A549 (cell line): ENCODE data around the gene SORCS2. TPM values are rescaled to one million over a fixed set of nuclear protein-coding genes. Genes with fewer than 3 reads are reported as not detected.

ENCODE experiments used
- ATAC-seq, 2 experiments: fragments of 200-7000 bp in 1 of 2; fragments of >200 bp in 1 of 2; cut with Nextera tagmentation in 1 of 2; cut with Tn5 transposase in 1 of 2; 3 replicates each; pipeline versions ENCODE4 v1.8.0 to v1.9.1; 2018 to 2020; ENCODE audit warnings: mild to moderate bottlenecking in 1 of 2, moderate library complexity in 1 of 2
- CTCF ChIA-PET: fragments of 300-600 bp; sonication (Branson Sonifier 250); formaldehyde crosslinking; extraction: SDS; loops from one replicate; lab custom pipeline; 2021; ENCODE audit warnings: antibody characterized with exemption, inconsistent platforms; lab: Yijun Ruan, JAX
- POLR2A ChIA-PET: fragments of 350-600 bp; formaldehyde crosslinking; extraction: SDS; loops from one replicate; lab custom pipeline; 2021; ENCODE audit warnings: antibody characterized with exemption, inconsistent platforms; lab: Yijun Ruan, JAX
- DNase-seq, 2 experiments: peaks; one replicate each; pipeline versions ENCODE4 v3.0.0 to v3.0.0-alpha.2; 2011 to 2016; ENCODE audit warnings: low read depth in 1 of 2, low spot score in 1 of 2
- FAIRE-seq: peaks from 2 replicates; lab custom pipeline; 2011; peaks lifted over from hg19 to GRCh38; lab: Jason Lieb, UNC
- H3K27ac ChIP-seq, 2 experiments: fragments of >200 bp; sonication (Bioruptor Twin); formaldehyde crosslinking; 3 replicates each; pipeline ENCODE4 v1.5.1; 2016 to 2017
- H3K4me1 ChIP-seq: fragments of >200 bp; sonication (Bioruptor Twin); formaldehyde crosslinking; 3 replicates; pipeline ENCODE4 v1.6.1; 2016
- H3K4me2 ChIP-seq: fragments of >200 bp; sonication (Bioruptor Twin); formaldehyde crosslinking; 3 replicates; pipeline ENCODE4 v1.6.1; 2016
- H3K4me3 ChIP-seq: fragments of >200 bp; sonication (Bioruptor Twin); formaldehyde crosslinking; 3 replicates; pipeline ENCODE4 v1.5.1; 2016
- H3K9me3 ChIP-seq: fragments of >200 bp; sonication (Bioruptor Twin); formaldehyde crosslinking; 3 replicates; pipeline ENCODE4 v1.6.1; 2016
- BCL3 ChIP-seq: fragments of >200 bp; sonication (Bioruptor Twin); formaldehyde crosslinking; IDR thresholded peaks from 3 replicates; pipeline ENCODE4 v1.6.1; 2016
- BHLHE40 ChIP-seq: IDR thresholded peaks from 2 replicates; pipeline ENCODE4 v1.6.1; 2012; ENCODE audit warnings: low read depth, low read length, inconsistent platforms
- CHD2 ChIP-seq: fragments of 150-350 bp; IDR thresholded peaks from 2 replicates; pipeline ENCODE4 v1.6.1; 2014; ENCODE audit warnings: low read length; ENCODE audit not compliant: partially characterized antibody
- CHD4 ChIP-seq: fragments of 200-600 bp; sonication (generic); IDR thresholded peaks from 2 replicates; pipeline ENCODE4 v1.6.1; 2016; ENCODE audit warnings: antibody characterized with exemption, mild to moderate bottlenecking, borderline replicate concordance
- CTCF ChIP-seq: fragments of >200 bp; sonication (Bioruptor Twin); formaldehyde crosslinking; IDR thresholded peaks from 3 replicates; pipeline ENCODE4 v1.5.1; 2016
- EHF ChIP-seq: fragments of 250-450 bp; sonication (Bioruptor Pico); IDR thresholded peaks from 2 replicates; pipeline ENCODE4 v1.5.0; 2020; ENCODE audit warnings: mild to moderate bottlenecking
- EHMT2 ChIP-seq: fragments of 200-600 bp; sonication (generic); IDR thresholded peaks from 2 replicates; pipeline ENCODE4 v1.6.1; 2016; ENCODE audit warnings: antibody characterized with exemption, low read depth, mild to moderate bottlenecking, moderate library complexity
- ESRRA ChIP-seq: fragments of 150-350 bp; IDR thresholded peaks from 2 replicates; pipeline ENCODE4 v1.6.1; 2014; ENCODE audit warnings: mild to moderate bottlenecking, low read length, borderline replicate concordance
- FOSB ChIP-seq: fragments of 250-450 bp; sonication (Bioruptor Pico); IDR thresholded peaks from 2 replicates; pipeline ENCODE4 v1.5.0; 2020; ENCODE audit warnings: mild to moderate bottlenecking, moderate library complexity
- FOSL2 ChIP-seq, 2 experiments: fragments of 450-650 bp in 1 of 2; fragments of >200 bp in 1 of 2; sonication (Bioruptor Twin) in 1 of 2; formaldehyde crosslinking; IDR thresholded peaks; 2 replicates each; pipeline versions ENCODE4 v1.5.0 to v1.6.1; 2016 to 2020; ENCODE audit warnings: mild to moderate bottlenecking in 1 of 2, moderate library complexity in 1 of 2
- FOXS1 ChIP-seq: fragments of 250-450 bp; sonication (Bioruptor Pico); IDR thresholded peaks from 2 replicates; pipeline ENCODE4 v1.5.0; 2020; ENCODE audit warnings: mild to moderate bottlenecking, moderate library complexity
- GATA3 ChIP-seq: IDR thresholded peaks from 2 replicates; pipeline ENCODE4 v1.6.1; 2012; ENCODE audit warnings: borderline replicate concordance
- HDAC2 ChIP-seq: fragments of 200-600 bp; sonication (generic); IDR thresholded peaks from 2 replicates; pipeline ENCODE4 v1.6.1; 2016
- HES2 ChIP-seq: fragments of >200 bp; sonication (Bioruptor Twin); formaldehyde crosslinking; IDR thresholded peaks from 2 replicates; pipeline ENCODE4 v1.6.1; 2016
- HOXA7 ChIP-seq: fragments of 250-450 bp; sonication (Bioruptor Pico); IDR thresholded peaks from 2 replicates; pipeline ENCODE4 v1.5.0; 2020; ENCODE audit warnings: mild to moderate bottlenecking, moderate library complexity
- HOXB13 ChIP-seq: fragments of 250-450 bp; sonication (Bioruptor Pico); IDR thresholded peaks from 2 replicates; pipeline ENCODE4 v1.5.0; 2020; ENCODE audit warnings: low read depth, mild to moderate bottlenecking, moderate library complexity
- JUNB ChIP-seq: fragments of >200 bp; sonication (Bioruptor Twin); formaldehyde crosslinking; IDR thresholded peaks from 2 replicates; pipeline ENCODE4 v1.6.1; 2016
- KDM1A ChIP-seq: fragments of 200-600 bp; sonication (generic); IDR thresholded peaks from 2 replicates; pipeline ENCODE4 v1.6.1; 2016; ENCODE audit warnings: low read depth, mild to moderate bottlenecking
- MAFK ChIP-seq: fragments of 450-650 bp; IDR thresholded peaks from 2 replicates; pipeline ENCODE4 v1.6.1; 2014; ENCODE audit not compliant: partially characterized antibody
- NFE2L2 ChIP-seq: fragments of 150-350 bp; conservative IDR thresholded peaks from 2 replicates; pipeline ENCODE4 v1.6.1; 2014; ENCODE audit warnings: low read length
- NPAS2 ChIP-seq: fragments of 250-450 bp; sonication (Bioruptor Pico); IDR thresholded peaks from 2 replicates; pipeline ENCODE4 v1.8.0; 2022; ENCODE audit warnings: mild to moderate bottlenecking, moderate library complexity, borderline replicate concordance
- PHF8 ChIP-seq: fragments of 200-600 bp; sonication (generic); IDR thresholded peaks from 2 replicates; pipeline ENCODE4 v1.6.1; 2016; ENCODE audit warnings: low read depth, mild to moderate bottlenecking, antibody characterized with exemption, moderate library complexity, borderline replicate concordance
- RARB ChIP-seq: fragments of 250-450 bp; sonication (Bioruptor Pico); IDR thresholded peaks from 2 replicates; pipeline ENCODE4 v1.8.0; 2021; ENCODE audit warnings: mild to moderate bottlenecking, moderate library complexity
- RNF2 ChIP-seq: fragments of 200-600 bp; sonication (generic); IDR thresholded peaks from 2 replicates; pipeline ENCODE4 v1.6.1; 2016; ENCODE audit warnings: low read depth, mild to moderate bottlenecking, antibody characterized with exemption, moderate library complexity, borderline replicate concordance
- SREBF2 ChIP-seq: fragments of 450-650 bp; IDR thresholded peaks from 2 replicates; pipeline ENCODE4 v1.6.1; 2014; ENCODE audit warnings: mild to moderate bottlenecking, moderate library complexity
- TP53 ChIP-seq: fragments of 250-450 bp; sonication (Bioruptor Pico); IDR thresholded peaks from 2 replicates; pipeline ENCODE4 v1.5.0; 2021; ENCODE audit warnings: mild to moderate bottlenecking, moderate library complexity
- USF2 ChIP-seq: fragments of 450-650 bp; IDR thresholded peaks from 2 replicates; pipeline ENCODE4 v1.6.1; 2014; ENCODE audit warnings: antibody characterized with exemption
- ZFP36 ChIP-seq: fragments of 450-650 bp; IDR thresholded peaks from 2 replicates; pipeline ENCODE4 v1.6.1; 2014; ENCODE audit warnings: borderline replicate concordance; ENCODE audit not compliant: partially characterized antibody
- ZNF302 ChIP-seq: fragments of 250-450 bp; sonication (Bioruptor Pico); IDR thresholded peaks from 2 replicates; pipeline ENCODE4 v1.9.0; 2021; ENCODE audit warnings: inconsistent platforms, mild to moderate bottlenecking, moderate library complexity
- ZSCAN20 ChIP-seq: fragments of 250-450 bp; sonication (Bioruptor Pico); IDR thresholded peaks from 2 replicates; pipeline ENCODE4 v1.8.0; 2022; ENCODE audit warnings: mild to moderate bottlenecking, moderate library complexity
- WGBS: methylation state at CpG from one replicate; pipeline ENCODE4 v1.1.6; 2017; ENCODE audit errors: missing lambda C conversion rate; 5-methylcytosine and 5-hydroxymethylcytosine counted together
- polyA plus RNA-seq, 4 experiments: library from polyadenylated mRNA; depleted of rRNA in 3 of 4; stranded (reverse); fragments of >200 nt; fragmentation: RNase III in 1 of 4; extraction: RNeasy Plus Mini Kit Qiagen cat#74134 plus additional on column Dnase treatment in 1 of 4; gene quantifications; 2 replicates in 3 of 4; 3 replicates in 1 of 4; pipeline ENCODE4 v1.2.3, GENCODE V29; 2011 to 2017
- TF ChIP-seq, protein P1 (sequence below): IDR thresholded peaks from 2 replicates; pipeline ENCODE4 v1.6.1; 2012
- TF ChIP-seq, protein P2 (sequence below): fragments of 250-450 bp; sonication (Bioruptor Pico); IDR thresholded peaks from 2 replicates; pipeline ENCODE4 v1.5.0; 2020; ENCODE audit warnings: low read depth, mild to moderate bottlenecking, moderate library complexity
- TF ChIP-seq, protein P3 (sequence below): IDR thresholded peaks from 2 replicates; pipeline ENCODE4 v1.6.1; 2012

Gene SORCS2
- polyA plus RNA-seq, 2 of the 4 experiments (the other 2 are of a cell fraction) = 1.4 to 4.6 TPM

GRCh38 chr4:7296661-7297335 lies 104.5 kb downstream of the SORCS2 start:
- CTCF ChIA-PET = interaction anchor here (0.6 to 4.1 kb wide), 31 partner anchors 8 to 423 kb away, joined by 3 to 55 read pairs (median 4); partner anchors contain the start of gene SORCS2
- FAIRE-seq (no peak), DNase-seq (no peak), ATAC-seq (no peak)
- Histone ChIP-seq H3K4me3 (no peak overlapping the region), H3K27ac (peak overlapping the region in 1 of 2 experiments; percentile 37; a peak in 1 of 6 replicates), H3K4me2 (no peak overlapping the region), H3K9me3 (no peaks in the 10 kb centered on the region), H3K4me1 (no peaks in the 10 kb centered on the region)
- WGBS = 89% methylated on average over 10 of the region's 23 CpGs
- POLR2A ChIA-PET = no interaction called here
- TF ChIP-seq TP53 = no peak
- no peak for TF ChIP-seq BCL3
- no peak for TF ChIP-seq ZNF302 (CRISPR knock-in tag)
- no peak for TF ChIP-seq BHLHE40
- TF ChIP-seq USF2 = no peak
- no peak for TF ChIP-seq NFE2L2
- no peak for TF ChIP-seq KDM1A
- TF ChIP-seq RNF2 = no peak
- no peak for TF ChIP-seq FOSB
- TF ChIP-seq RARB (CRISPR knock-in tag) = no peak
- TF ChIP-seq EHF = no peak
- no peak for TF ChIP-seq HES2
- TF ChIP-seq, protein P1, sequence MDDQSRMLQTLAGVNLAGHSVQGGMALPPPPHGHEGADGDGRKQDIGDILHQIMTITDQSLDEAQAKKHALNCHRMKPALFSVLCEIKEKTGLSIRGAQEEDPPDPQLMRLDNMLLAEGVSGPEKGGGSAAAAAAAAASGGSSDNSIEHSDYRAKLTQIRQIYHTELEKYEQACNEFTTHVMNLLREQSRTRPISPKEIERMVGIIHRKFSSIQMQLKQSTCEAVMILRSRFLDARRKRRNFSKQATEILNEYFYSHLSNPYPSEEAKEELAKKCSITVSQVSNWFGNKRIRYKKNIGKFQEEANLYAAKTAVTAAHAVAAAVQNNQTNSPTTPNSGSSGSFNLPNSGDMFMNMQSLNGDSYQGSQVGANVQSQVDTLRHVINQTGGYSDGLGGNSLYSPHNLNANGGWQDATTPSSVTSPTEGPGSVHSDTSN = no peak
- no peak for TF ChIP-seq SREBF2
- no peak for TF ChIP-seq ZSCAN20 (CRISPR knock-in tag)
- no peak for TF ChIP-seq GATA3
- TF ChIP-seq JUNB = no peak
- no peak for TF ChIP-seq HDAC2
- TF ChIP-seq HOXA7 (CRISPR knock-in tag) = no peak
- no peak for TF ChIP-seq ZFP36

GRCh38 chr4:7297374-7297773 lies 105.0 kb downstream of the SORCS2 start:
- POLR2A ChIA-PET = no interaction called here

More at GRCh38 chr4:7297374-7297773, 105.0 kb downstream of the SORCS2 start:
- ATAC-seq (no peak), DNase-seq (no peak), FAIRE-seq (no peak)
- TF ChIP-seq CHD2 = no peak
- TF ChIP-seq, protein P2, sequence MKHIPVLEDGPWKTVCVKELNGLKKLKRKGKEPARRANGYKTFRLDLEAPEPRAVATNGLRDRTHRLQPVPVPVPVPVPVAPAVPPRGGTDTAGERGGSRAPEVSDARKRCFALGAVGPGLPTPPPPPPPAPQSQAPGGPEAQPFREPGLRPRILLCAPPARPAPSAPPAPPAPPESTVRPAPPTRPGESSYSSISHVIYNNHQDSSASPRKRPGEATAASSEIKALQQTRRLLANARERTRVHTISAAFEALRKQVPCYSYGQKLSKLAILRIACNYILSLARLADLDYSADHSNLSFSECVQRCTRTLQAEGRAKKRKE (CRISPR knock-in tag) = no peak
- TF ChIP-seq NPAS2 = no peak
- TF ChIP-seq KDM1A = no peak
- TF ChIP-seq ESRRA = no peak
- TF ChIP-seq, protein P3, sequence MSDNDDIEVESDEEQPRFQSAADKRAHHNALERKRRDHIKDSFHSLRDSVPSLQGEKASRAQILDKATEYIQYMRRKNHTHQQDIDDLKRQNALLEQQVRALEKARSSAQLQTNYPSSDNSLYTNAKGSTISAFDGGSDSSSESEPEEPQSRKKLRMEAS = no peak
- TF ChIP-seq TP53 = no peak
- no peak for TF ChIP-seq EHMT2
- no peak for TF ChIP-seq CHD4
- no peak for TF ChIP-seq BHLHE40
- no peak for TF ChIP-seq PHF8
- TF ChIP-seq HOXB13 (CRISPR knock-in tag) = no peak
- no peak for TF ChIP-seq FOXS1 (CRISPR knock-in tag)
- no peak for TF ChIP-seq FOSL2 (IDR thresholded peaks at IDR 0.05)
- no peak for TF ChIP-seq FOSL2 (CRISPR knock-in tag; IDR thresholded peaks at IDR 0.05)
- TF ChIP-seq CTCF = no peak
- no peak for TF ChIP-seq RARB (CRISPR knock-in tag)
- TF ChIP-seq MAFK = no peak
- H3K4me1 ChIP-seq = no peaks in the 10 kb centered on the region
- H3K4me3 ChIP-seq = no peak overlapping the region
- H3K9me3 ChIP-seq = no peaks in the 10 kb centered on the region
- H3K27ac ChIP-seq = peak overlapping the region in 1 of 2 experiments; percentile 37; a peak in 1 of 6 replicates
- 68% methylated on average over 7 of the region's 9 CpGs for WGBS
- CTCF ChIA-PET = interaction anchor here (1.5 to 4.1 kb wide), 5 partner anchors 12 to 111 kb away, joined by 4 to 55 read pairs (median 5); no protein-coding TSS in a partner anchor
- no peak overlapping the region for H3K4me2 ChIP-seq
